Esophagus mucosa (tissue), 1 donor: ENCODE measurements around the gene YKT6. TPM values are rescaled to one million over a fixed set of nuclear protein-coding genes. Genes with fewer than 3 reads are reported as not detected.
A peak's percentile ranks its signal among the peaks of the same experiment; 100 is the strongest.

Source experiments
- ATAC-seq: fragments of 200-7000 bp; cut with Tn5 transposase; one replicate; pipeline ENCODE4 v1.9.1; 2020
- total RNA-seq: library from RNA; stranded (reverse); gene quantifications from one replicate; pipeline ENCODE4 v1.2.4, GENCODE V29; 2023
- donor health status: DM: yes; HTN: yes; CAD: no.

Gene YKT6
- total RNA-seq, 1 donor from 2014 or later: 65.2 TPM

GRCh38 chr7:44261240-44261639, 60.5 kb downstream of the YKT6 start:
- no peak for ATAC-seq

- peak; percentile 8 for ATAC-seq
Observed at GRCh38 chr7:44262031-44262430, 61.3 kb downstream of the YKT6 start.

GRCh38 chr7:44263326-44264082, 62.7 kb downstream of the YKT6 start:
- no peak for ATAC-seq

Other genes with a start within 250 kb of the YKT6 start
- not detected for gene SPDYE1, start 203.1 kb upstream of the YKT6 start, total RNA-seq
- 157 TPM for gene DBNL, start 156.3 kb upstream of the YKT6 start, total RNA-seq
- gene PGAM2, start 135.4 kb upstream of the YKT6 start, total RNA-seq: 2.6 TPM
- 14.8 TPM for gene POLM, start 118.4 kb upstream of the YKT6 start, total RNA-seq
- 6.7 TPM for gene AEBP1, start 96.6 kb upstream of the YKT6 start, total RNA-seq
- gene POLD2, start 77.4 kb upstream of the YKT6 start, total RNA-seq: 104 TPM
- not detected for gene MYL7, start 59.6 kb upstream of the YKT6 start, total RNA-seq
- gene GCK, start 11.5 kb upstream of the YKT6 start, total RNA-seq: not detected
- 1.1 TPM for gene CAMK2B, start 124.6 kb downstream of the YKT6 start, total RNA-seq